HG03280 (cell line): Measurements from ENCODE around the gene ATRIP.

Experiments used
- ATAC-seq: cut with Tn5 transposase; IDR thresholded peaks from one replicate; pipeline ENCODE4 v1.9.1; 2021; ENCODE audit warnings: mild to moderate bottlenecking, moderate library complexity; ENCODE audit not compliant: unreplicated experiment

The ATRIP gene

GRCh38 chr3:48409291-48410201 lies 37.0 kb upstream of the ATRIP start:
- no peak for ATAC-seq

GRCh38 chr3:48410205-48411040 lies 36.1 kb upstream of the ATRIP start:
- no peak for ATAC-seq

GRCh38 chr3:48411041-48411588 lies 35.4 kb upstream of the ATRIP start:
- no peak for ATAC-seq

- ATAC-seq, result no peak
These were observed 34.7 kb upstream of the ATRIP start for GRCh38 chr3:48411606-48412374.

- ATAC-seq, result no peak
These were observed 34.0 kb upstream of the ATRIP start for GRCh38 chr3:48412375-48413001.

- ATAC-seq, result no peak
These were observed 33.5 kb upstream of the ATRIP start for GRCh38 chr3:48413086-48413485.

DNA sequence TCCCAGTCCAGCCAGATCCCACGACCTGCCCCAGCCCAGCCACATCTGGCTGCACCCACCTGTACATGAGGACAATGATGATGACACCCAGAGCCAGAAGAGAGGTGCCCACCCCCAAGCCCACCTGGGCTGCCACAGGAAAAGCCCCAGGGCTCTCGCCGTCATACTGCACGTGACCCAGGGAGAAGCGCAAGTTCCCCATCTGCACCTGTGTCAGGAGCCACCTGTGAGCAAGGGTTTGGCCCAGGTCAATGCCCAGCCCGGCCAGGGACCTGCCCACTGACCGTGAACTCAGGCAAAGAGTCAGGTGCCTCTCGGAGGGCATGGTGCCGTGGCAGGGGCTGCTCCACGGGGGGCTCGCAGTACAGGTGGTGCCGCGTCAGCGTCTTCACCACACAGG lies 32.9 kb upstream of the ATRIP start:
- ATAC-seq, result no peak

DNA sequence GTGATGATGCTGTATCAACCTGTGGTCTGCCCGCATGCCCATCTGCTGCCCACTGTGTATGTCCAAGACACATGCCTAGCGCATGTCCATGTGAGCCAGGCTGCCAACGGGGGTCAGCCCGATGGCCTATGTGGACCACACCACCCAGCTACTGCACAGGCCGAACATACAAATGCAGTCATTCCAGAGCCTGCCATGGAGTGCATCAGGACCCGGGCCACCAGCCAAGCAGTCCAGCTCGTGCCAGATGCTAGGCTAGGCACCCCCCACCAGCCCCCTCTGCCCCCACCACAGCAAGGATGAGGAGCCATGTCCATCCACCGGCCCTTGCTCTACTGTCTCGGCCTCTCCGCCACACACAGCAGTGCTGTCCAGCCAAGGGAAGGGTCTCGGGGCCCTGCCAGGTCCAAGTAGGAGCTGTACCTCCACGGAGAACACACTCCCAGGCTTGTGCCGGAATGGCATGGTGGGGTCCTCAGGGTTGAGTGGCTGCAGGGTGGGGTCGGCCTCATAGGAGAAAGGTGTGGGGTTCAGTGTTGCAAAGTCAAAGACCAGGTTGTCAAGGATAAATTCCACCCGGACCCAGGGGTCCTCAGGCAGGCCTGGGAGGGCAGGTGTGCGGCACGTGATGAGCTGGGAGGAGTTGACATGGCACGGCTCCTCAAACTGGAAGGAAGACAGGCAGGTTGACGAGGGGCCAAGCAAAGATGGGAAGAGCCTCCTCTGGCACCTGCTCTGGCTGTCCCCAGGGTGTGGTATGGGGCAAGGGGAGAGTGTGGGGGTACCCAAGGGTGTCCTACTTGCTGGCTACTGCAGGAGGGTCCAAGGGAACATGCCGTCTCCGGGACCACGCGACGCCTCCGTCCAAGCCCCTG lies 31.9 kb upstream of the ATRIP start:
- ATAC-seq, result no peak

- no peak for ATAC-seq
These were observed 31.1 kb upstream of the ATRIP start for GRCh38 chr3:48415251-48415953.

DNA sequence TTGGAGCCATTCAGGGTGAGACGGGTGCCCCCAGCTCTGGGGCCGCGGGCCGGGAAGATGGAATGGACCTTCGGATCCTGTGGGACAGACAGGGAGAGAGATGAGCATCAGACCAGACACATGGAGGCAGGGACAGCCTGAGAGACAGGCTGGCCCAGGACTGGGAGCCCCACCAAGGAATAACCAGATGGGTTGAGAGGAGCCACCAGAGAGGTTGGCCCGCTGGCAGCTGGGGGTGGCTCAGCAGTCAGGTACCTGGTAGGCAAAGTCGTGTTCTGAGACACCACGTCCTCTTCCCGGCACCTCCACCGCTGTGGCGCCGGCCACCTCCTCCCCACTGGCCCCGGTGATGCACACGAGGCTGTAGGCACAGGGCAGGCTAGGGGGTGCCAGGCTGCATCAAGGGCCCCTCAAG lies 30.4 kb upstream of the ATRIP start:
- no peak for ATAC-seq

GRCh38 chr3:48416546-48416945 lies 30.0 kb upstream of the ATRIP start:
- ATAC-seq, result no peak

GRCh38 chr3:48417529-48418108 lies 28.9 kb upstream of the ATRIP start:
- no peak for ATAC-seq

GRCh38 chr3:48418140-48418539 lies 28.4 kb upstream of the ATRIP start:
- no peak for ATAC-seq

DNA sequence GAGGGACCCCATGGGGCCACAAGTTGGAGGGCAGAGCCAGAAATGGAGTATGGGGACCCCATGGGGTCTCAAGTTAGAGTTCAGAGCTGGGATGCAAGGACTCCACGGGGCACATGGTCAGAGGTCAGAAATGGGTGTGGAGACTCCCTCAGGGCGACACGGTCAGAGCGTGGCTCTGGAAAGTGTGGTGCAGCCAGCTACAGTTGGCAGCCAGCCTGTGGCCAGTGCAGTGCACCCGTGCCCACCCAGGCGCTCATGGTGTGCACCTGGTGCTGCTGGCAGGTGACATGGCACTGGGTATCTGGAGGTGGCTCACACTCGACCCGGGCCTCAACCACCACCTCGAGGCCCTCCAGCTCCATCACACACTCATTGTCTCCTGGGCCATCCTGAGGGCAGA lies 27.9 kb upstream of the ATRIP start:
- no peak for ATAC-seq

DNA sequence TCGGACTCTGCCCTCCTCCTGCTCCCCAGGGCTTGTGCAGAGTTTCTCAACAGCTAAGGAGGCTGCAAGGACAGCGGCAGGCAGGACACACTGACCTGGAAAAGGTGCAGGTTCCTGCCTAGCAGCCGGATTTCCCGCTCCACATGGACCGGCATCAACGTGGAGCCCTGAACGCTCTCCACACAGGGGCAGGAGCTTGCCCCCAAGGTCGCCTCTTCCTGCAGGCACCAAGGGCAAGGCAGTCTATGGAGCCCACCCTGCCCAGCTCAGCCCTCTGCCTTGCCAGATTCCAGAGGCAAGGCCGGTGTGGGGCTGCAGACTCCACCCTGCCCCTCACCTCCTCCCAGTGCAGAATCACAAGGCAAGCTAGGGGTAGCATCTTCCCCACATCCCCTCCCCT lies 27.4 kb upstream of the ATRIP start:
- no peak for ATAC-seq

- no peak for ATAC-seq
These were observed 26.9 kb upstream of the ATRIP start for GRCh38 chr3:48419597-48419996.

- no peak for ATAC-seq
These were observed 26.0 kb upstream of the ATRIP start for GRCh38 chr3:48420561-48420960.

DNA sequence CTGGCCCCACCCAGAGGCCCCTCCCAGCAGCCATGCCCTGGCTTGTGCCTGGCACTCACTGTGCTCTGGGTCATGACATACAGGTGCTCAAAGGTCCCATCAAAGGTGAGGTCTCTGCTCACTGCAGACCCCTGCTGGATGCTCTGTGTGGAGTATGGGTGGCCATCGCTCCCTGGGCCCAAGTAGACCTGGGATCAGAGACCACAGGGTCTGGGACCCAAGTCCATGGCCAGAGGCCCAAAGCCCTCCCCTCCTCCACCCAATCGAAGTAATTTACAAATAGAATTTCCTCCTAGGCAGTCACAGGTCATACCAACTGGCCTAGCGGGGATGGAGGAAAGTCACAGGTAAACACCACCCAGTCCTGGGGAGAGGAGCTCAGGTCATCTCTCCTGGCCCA lies 24.3 kb upstream of the ATRIP start:
- ATAC-seq, result no peak

- no peak for ATAC-seq
These were observed 23.9 kb upstream of the ATRIP start for GRCh38 chr3:48422681-48423080.
